GM12878 (cell line): ENCODE measurements around the gene PCCA. TPM values are rescaled to one million over a fixed set of nuclear protein-coding genes. Genes with fewer than 3 reads are reported as not detected.

Experiments used
- ATAC-seq: fragments of 200-7000 bp; cut with Tn5 transposase; 3 replicates; pipeline ENCODE4 v1.9.1; 2020; ENCODE audit warnings: mild to moderate bottlenecking, moderate library complexity
- BruUV-seq: library from RNA; stranded (reverse); fragments of 400-500 nt; replicated peaks from 2 replicates; lab custom pipeline; 2021; lab: Mats Ljungman, UMichigan
- CTCF ChIA-PET: fragments of 300-600 bp; sonication (Branson Sonifier 250); formaldehyde crosslinking; extraction: SDS; loops from one replicate; lab custom pipeline; 2021; ENCODE audit warnings: inconsistent platforms; lab: Yijun Ruan, JAX
- POLR2A ChIA-PET: fragments of 350-600 bp; formaldehyde crosslinking; extraction: SDS; loops from one replicate; lab custom pipeline; 2021; ENCODE audit warnings: inconsistent platforms; lab: Charles Lee
- RAD21 ChIA-PET: fragments of 300-600 bp; sonication (Branson Sonifier 250); formaldehyde crosslinking; loops from one replicate; lab custom pipeline; 2023; ENCODE audit warnings: antibody characterized with exemption; ENCODE audit not compliant: unreplicated experiment; lab: Charles Lee
- SMC1A ChIA-PET: fragments of 300-600 bp; sonication (Branson Sonifier 250); formaldehyde crosslinking; loops from one replicate; lab custom pipeline; 2023; ENCODE audit not compliant: unreplicated experiment, uncharacterized antibody; lab: Charles Lee
- DNase-seq: peaks from one replicate; pipeline ENCODE4 v3.0.0-alpha.2; 2011; ENCODE audit warnings: low read depth, low spot score
- FAIRE-seq: peaks from 3 replicates; lab custom pipeline; 2011; peaks lifted over from hg19 to GRCh38; lab: Jason Lieb, UNC
- H2AFZ ChIP-seq: 2 replicates; pipeline ENCODE4 v1.6.0; 2011; ENCODE audit warnings: low read depth, low read length, control low read depth; ENCODE audit not compliant: control insufficient read depth
- H3K27ac ChIP-seq: 2 replicates; pipeline ENCODE4 v1.5.1; 2011; ENCODE audit warnings: control low read depth; ENCODE audit not compliant: control insufficient read depth, insufficient read depth
- H3K27me3 ChIP-seq, 2 experiments: replicated peaks in 1 of 2; 2 replicates each; pipeline versions ENCODE4 v1.6.0 to v1.6.1; 2011; ENCODE audit warnings: low read length in 1 of 2; ENCODE audit not compliant: control insufficient read depth in 2 of 2, insufficient read depth in 2 of 2
- H3K36me3 ChIP-seq, 2 experiments: 2 replicates each; pipeline ENCODE4 v1.5.1; 2011; ENCODE audit warnings: low read length in 1 of 2; ENCODE audit not compliant: control insufficient read depth in 2 of 2, insufficient read depth in 2 of 2
- H3K4me1 ChIP-seq: 2 replicates; pipeline ENCODE4 v1.6.1; 2011; ENCODE audit warnings: mild to moderate bottlenecking, low read length, moderate library complexity, mixed read lengths; ENCODE audit not compliant: control insufficient read depth, insufficient read depth
- H3K4me2 ChIP-seq: 2 replicates; pipeline ENCODE4 v1.6.0; 2011; ENCODE audit warnings: control low read depth; ENCODE audit not compliant: control insufficient read depth, insufficient read depth
- H3K4me3 ChIP-seq: fragments of 200-600 bp; sonication (generic); 2 replicates; pipeline ENCODE4 v1.5.1; 2016
- H3K79me2 ChIP-seq: 2 replicates; pipeline ENCODE4 v1.6.0; 2011; ENCODE audit warnings: low read length; ENCODE audit not compliant: control insufficient read depth, insufficient read depth
- H3K9ac ChIP-seq: 2 replicates; pipeline ENCODE4 v1.8.0; 2011; ENCODE audit warnings: low read length, control low read depth, mixed read lengths; ENCODE audit not compliant: control insufficient read depth, insufficient read depth
- H3K9me3 ChIP-seq: replicated peaks from 3 replicates; pipeline ENCODE4 v1.5.1; 2011; ENCODE audit warnings: mild to moderate bottlenecking, low read length; ENCODE audit not compliant: control insufficient read depth, insufficient read depth
- H4K20me1 ChIP-seq: 2 replicates; pipeline ENCODE4 v1.6.0; 2011; ENCODE audit not compliant: control insufficient read depth, insufficient read depth
- HDAC2 ChIP-seq: fragments of 200-600 bp; sonication (generic); IDR thresholded peaks from 2 replicates; pipeline ENCODE4 v1.6.1; 2017
- JUNB ChIP-seq: IDR thresholded peaks from 2 replicates; pipeline ENCODE4 v1.6.1; 2016; ENCODE audit warnings: antibody characterized with exemption, mild to moderate bottlenecking
- MYC ChIP-seq: IDR thresholded peaks from 2 replicates; pipeline ENCODE4 v1.6.1; 2011; ENCODE audit warnings: mild to moderate bottlenecking, low read length, moderate library complexity, inconsistent platforms; ENCODE audit not compliant: insufficient read depth, insufficient replicate concordance, insufficient read length, severe bottlenecking
- NFYA ChIP-seq: IDR thresholded peaks from 2 replicates; pipeline ENCODE4 v1.6.1; 2011; ENCODE audit warnings: low read depth, mild to moderate bottlenecking, low read length, improper control_type of control experiment, borderline replicate concordance
- NR2F1 ChIP-seq: fragments of 450-650 bp; conservative IDR thresholded peaks from 2 replicates; pipeline ENCODE4 v1.6.1; 2017; ENCODE audit warnings: mild to moderate bottlenecking
- POLR2AphosphoS2 ChIP-seq: IDR thresholded peaks from 2 replicates; pipeline ENCODE4 v1.6.1; 2011; ENCODE audit warnings: low read depth, mild to moderate bottlenecking, low read length, improper control_type of control experiment, moderate library complexity
- RB1 ChIP-seq: fragments of 450-650 bp; formaldehyde crosslinking; IDR thresholded peaks from 2 replicates; pipeline ENCODE4 v1.6.1; 2017; ENCODE audit warnings: mild to moderate bottlenecking, borderline replicate concordance
- SMAD5 ChIP-seq: IDR thresholded peaks from 2 replicates; pipeline ENCODE4 v1.6.1; 2016; ENCODE audit warnings: antibody characterized with exemption, low read depth
- SMC3 ChIP-seq: IDR thresholded peaks from 2 replicates; pipeline ENCODE4 v1.6.1; 2011; ENCODE audit warnings: low read length, improper control_type of control experiment, borderline replicate concordance
- STAT3 ChIP-seq: IDR thresholded peaks from 2 replicates; pipeline ENCODE4 v1.6.1; 2011; ENCODE audit warnings: low read depth, low read length, improper control_type of control experiment
- TAF1 ChIP-seq: IDR thresholded peaks from 2 replicates; pipeline ENCODE4 v1.6.1; 2011; ENCODE audit warnings: mild to moderate bottlenecking, low read depth, low read length, borderline replicate concordance
- WGBS: methylation state at CpG from one replicate; pipeline ENCODE4 v1.1.6; 2016; ENCODE audit warnings: low lambda C conversion rate; ENCODE audit not compliant: insufficient replicate concordance, insufficient coverage; ENCODE audit errors: missing lambda C conversion rate; 5-methylcytosine and 5-hydroxymethylcytosine counted together
- in situ Hi-C: fragments of 300-500 bp; cut with MboI; formaldehyde crosslinking; loops from 9 replicates; pipeline ENCODE4 v1.14.3; 2018; ENCODE audit warnings: mixed read lengths
- intact Hi-C: fragments of 100-400 bp; cut with micrococcal nuclease; formaldehyde crosslinking; loops from one replicate; pipeline ENCODE4 v1.14.2; 2022; ENCODE audit not compliant: unreplicated experiment
- polyA plus RNA-seq, 11 experiments: library from polyadenylated mRNA; depleted of rRNA in 4 of 11; unstranded in 6 of 11; stranded (reverse) in 5 of 11; fragments of >200 nt; fragmentation: Nextera tagmentation in 4 of 11; fragmentation: Illumina TruSeq in 1 of 11; extraction: Ambion mirVana in 4 of 11; extraction: Trizol in 1 of 11; gene quantifications; 1 replicate in 1 of 11; 2 replicates in 10 of 11; pipeline versions ENCODE4 v1.2.1 to v1.2.3, GENCODE V29; 2011 to 2016; ENCODE audit warnings: inconsistent platforms in 2 of 11, missing spikeins in 2 of 11, low read depth in 1 of 11
- total RNA-seq, 4 experiments: library from RNA; depleted of rRNA in 3 of 4; stranded (reverse); fragments of >200 nt in 3 of 4; fragmentation: Illumina TruSeq in 1 of 4; extraction: Trizol in 1 of 4; gene quantifications; 2 replicates each; pipeline versions ENCODE4 v1.2.1 to v1.2.3, GENCODE V29; 2013 to 2021
- TF ChIP-seq, protein P1 (sequence below): fragments of 450-650 bp; IDR thresholded peaks from 2 replicates; pipeline ENCODE4 v1.6.1; 2017; ENCODE audit warnings: borderline replicate concordance
- TF ChIP-seq, protein P2 (sequence below): fragments of 450-650 bp; IDR thresholded peaks from 2 replicates; pipeline ENCODE4 v1.6.1; 2017; ENCODE audit warnings: antibody characterized with exemption, mild to moderate bottlenecking, moderate library complexity
- TF ChIP-seq, protein P3 (sequence below): IDR thresholded peaks from 2 replicates; pipeline ENCODE4 v1.6.1; 2012; ENCODE audit warnings: low read depth, low read length, improper control_type of control experiment
- TF ChIP-seq, protein P4 (sequence below): fragments of 450-650 bp; IDR thresholded peaks from 2 replicates; pipeline ENCODE4 v1.6.1; 2017; ENCODE audit warnings: mild to moderate bottlenecking, low read depth, inconsistent platforms; ENCODE audit not compliant: poor library complexity, severe bottlenecking

PCCA gene
- total and polyA plus RNA-seq, 10 of the 15 experiments (the other 5 are each of a cell fraction or from before 2014, with no cell fraction given), result 5.9 to 18.2 (median 12.4) TPM

DNA sequence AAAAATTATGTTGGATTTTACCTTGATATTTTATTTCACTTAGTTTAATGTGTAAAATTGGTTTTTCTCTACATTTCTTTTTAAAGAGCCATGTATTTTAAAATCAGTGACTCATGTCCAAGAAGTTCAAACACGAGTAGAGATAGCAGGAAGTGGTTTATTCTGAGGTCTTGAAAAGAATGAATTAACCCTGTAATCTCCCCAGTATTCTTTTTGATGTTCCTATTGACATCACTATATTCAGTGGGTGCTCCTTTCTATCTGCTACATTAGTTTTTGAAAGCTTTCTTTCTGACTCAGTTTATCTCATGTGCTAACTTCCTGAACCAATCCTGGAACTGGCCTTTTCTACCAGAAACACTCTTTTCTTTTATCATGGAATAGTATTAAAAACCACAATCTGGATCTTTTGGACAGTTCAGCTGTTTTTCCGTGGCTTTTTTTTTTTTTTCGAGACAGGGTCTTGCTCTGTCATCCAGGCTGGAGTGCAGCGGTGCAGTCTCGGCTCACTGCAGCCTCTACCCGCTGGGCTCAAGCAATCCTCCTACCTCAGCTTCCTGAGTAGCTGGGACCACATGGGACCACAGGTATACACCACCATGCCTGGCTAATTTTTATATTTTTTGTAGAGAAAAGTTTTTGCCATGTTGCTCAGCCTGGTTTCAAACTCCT, 114.9 kb downstream of the PCCA start (continued):
- TF ChIP-seq RB1 (no peak), MYC (no peak), STAT3 (no peak), JUNB (peak; percentile 50)

DNA sequence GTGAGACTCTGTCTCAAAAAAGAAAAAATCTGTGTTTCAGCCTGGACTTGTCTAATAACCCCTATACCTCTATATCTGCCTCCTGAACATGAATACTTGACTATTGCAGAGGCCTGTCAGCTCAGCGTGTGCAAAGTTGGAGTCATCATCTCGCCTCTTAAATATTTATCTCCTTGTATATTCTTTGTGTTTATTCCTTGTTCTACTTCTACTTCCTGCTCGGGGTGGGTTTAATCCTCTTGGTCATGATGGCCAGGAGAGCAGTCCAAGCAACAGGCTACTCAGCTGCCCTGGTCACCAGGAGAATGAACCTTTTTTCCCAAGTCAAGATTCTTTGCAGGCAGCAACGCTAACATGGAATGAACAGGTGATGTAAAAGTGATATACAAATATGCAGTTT, 119.1 kb downstream of the PCCA start:
- ChIA-PET POLR2A (no interaction called here), SMC1A (interaction anchor here (0.8 kb wide), 1 partner anchor 8 kb away, joined by 3 read pairs; no protein-coding TSS in a partner anchor), RAD21 (no interaction called here), CTCF (no interaction called here)
- Histone ChIP-seq H3K79me2 (no peaks in the 10 kb centered on the region), H3K4me2 (no peak overlapping the region), H3K9ac (no peak overlapping the region), H3K9me3 (no peaks in the 10 kb centered on the region; the same call in 2 of the 3 replicates), H3K27ac (no peak overlapping the region), H4K20me1 (no peaks in the 10 kb centered on the region), H2AFZ (no peak overlapping the region), H3K4me3 (no peak overlapping the region), H3K27me3 (no peaks in the 10 kb centered on the region), H3K4me1 (no peaks in the 10 kb centered on the region), H3K36me3 (no peaks in the 10 kb centered on the region)
- DNase-seq (no peak), ATAC-seq (no peak), FAIRE-seq (no peak)
- no TSS peak for BruUV-seq
- intact Hi-C loops (no loop called here), in situ Hi-C loops (no loop called here)
- 97% methylated on average over 4 of the region's 4 CpGs for WGBS
- TF ChIP-seq, protein P1, sequence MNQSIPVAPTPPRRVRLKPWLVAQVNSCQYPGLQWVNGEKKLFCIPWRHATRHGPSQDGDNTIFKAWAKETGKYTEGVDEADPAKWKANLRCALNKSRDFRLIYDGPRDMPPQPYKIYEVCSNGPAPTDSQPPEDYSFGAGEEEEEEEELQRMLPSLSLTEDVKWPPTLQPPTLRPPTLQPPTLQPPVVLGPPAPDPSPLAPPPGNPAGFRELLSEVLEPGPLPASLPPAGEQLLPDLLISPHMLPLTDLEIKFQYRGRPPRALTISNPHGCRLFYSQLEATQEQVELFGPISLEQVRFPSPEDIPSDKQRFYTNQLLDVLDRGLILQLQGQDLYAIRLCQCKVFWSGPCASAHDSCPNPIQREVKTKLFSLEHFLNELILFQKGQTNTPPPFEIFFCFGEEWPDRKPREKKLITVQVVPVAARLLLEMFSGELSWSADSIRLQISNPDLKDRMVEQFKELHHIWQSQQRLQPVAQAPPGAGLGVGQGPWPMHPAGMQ, result no peak
- no peak for TF ChIP-seq TAF1
- TF ChIP-seq NFYA, result no peak
- TF ChIP-seq HDAC2, result no peak
- TF ChIP-seq, protein P2, sequence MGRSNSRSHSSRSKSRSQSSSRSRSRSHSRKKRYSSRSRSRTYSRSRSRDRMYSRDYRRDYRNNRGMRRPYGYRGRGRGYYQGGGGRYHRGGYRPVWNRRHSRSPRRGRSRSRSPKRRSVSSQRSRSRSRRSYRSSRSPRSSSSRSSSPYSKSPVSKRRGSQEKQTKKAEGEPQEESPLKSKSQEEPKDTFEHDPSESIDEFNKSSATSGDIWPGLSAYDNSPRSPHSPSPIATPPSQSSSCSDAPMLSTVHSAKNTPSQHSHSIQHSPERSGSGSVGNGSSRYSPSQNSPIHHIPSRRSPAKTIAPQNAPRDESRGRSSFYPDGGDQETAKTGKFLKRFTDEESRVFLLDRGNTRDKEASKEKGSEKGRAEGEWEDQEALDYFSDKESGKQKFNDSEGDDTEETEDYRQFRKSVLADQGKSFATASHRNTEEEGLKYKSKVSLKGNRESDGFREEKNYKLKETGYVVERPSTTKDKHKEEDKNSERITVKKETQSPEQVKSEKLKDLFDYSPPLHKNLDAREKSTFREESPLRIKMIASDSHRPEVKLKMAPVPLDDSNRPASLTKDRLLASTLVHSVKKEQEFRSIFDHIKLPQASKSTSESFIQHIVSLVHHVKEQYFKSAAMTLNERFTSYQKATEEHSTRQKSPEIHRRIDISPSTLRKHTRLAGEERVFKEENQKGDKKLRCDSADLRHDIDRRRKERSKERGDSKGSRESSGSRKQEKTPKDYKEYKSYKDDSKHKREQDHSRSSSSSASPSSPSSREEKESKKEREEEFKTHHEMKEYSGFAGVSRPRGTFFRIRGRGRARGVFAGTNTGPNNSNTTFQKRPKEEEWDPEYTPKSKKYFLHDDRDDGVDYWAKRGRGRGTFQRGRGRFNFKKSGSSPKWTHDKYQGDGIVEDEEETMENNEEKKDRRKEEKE, result no peak
- TF ChIP-seq, protein P3, sequence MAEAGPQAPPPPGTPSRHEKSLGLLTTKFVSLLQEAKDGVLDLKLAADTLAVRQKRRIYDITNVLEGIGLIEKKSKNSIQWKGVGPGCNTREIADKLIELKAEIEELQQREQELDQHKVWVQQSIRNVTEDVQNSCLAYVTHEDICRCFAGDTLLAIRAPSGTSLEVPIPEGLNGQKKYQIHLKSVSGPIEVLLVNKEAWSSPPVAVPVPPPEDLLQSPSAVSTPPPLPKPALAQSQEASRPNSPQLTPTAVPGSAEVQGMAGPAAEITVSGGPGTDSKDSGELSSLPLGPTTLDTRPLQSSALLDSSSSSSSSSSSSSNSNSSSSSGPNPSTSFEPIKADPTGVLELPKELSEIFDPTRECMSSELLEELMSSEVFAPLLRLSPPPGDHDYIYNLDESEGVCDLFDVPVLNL, result no peak
- TF ChIP-seq SMAD5, result no peak
- no peak for TF ChIP-seq NR2F1
- no peak for TF ChIP-seq POLR2AphosphoS2
- TF ChIP-seq SMC3, result no peak
- TF ChIP-seq, protein P4, sequence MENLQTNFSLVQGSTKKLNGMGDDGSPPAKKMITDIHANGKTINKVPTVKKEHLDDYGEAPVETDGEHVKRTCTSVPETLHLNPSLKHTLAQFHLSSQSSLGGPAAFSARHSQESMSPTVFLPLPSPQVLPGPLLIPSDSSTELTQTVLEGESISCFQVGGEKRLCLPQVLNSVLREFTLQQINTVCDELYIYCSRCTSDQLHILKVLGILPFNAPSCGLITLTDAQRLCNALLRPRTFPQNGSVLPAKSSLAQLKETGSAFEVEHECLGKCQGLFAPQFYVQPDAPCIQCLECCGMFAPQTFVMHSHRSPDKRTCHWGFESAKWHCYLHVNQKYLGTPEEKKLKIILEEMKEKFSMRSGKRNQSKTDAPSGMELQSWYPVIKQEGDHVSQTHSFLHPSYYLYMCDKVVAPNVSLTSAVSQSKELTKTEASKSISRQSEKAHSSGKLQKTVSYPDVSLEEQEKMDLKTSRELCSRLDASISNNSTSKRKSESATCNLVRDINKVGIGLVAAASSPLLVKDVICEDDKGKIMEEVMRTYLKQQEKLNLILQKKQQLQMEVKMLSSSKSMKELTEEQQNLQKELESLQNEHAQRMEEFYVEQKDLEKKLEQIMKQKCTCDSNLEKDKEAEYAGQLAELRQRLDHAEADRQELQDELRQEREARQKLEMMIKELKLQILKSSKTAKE, result no peak
